ENCODE measurements around the gene HYAL4.
"Not testable (repeated sequence)": the region's sequence is repeated elsewhere in the genome, so short reads cannot be mapped to it uniquely, and the experiment has no call there.

- TF ChIP-seq FOSL1 (CRISPR knock-in tag; IDR thresholded peaks at IDR 0.05; ENCODE audit: borderline replicate concordance); ZKSCAN5 (CRISPR knock-in tag; IDR thresholded peaks at IDR 0.05); CTCF (CRISPR knock-in tag; IDR thresholded peaks at IDR 0.05); ZNF274 (CRISPR knock-in tag; IDR thresholded peaks at IDR 0.05); PHF20 (CRISPR knock-in tag; IDR thresholded peaks at IDR 0.05); ARNT (IDR thresholded peaks at IDR 0.05); ATF2 (CRISPR knock-in tag; IDR thresholded peaks at IDR 0.05): not testable (repeated sequence)
- TF ChIP-seq, protein P1, sequence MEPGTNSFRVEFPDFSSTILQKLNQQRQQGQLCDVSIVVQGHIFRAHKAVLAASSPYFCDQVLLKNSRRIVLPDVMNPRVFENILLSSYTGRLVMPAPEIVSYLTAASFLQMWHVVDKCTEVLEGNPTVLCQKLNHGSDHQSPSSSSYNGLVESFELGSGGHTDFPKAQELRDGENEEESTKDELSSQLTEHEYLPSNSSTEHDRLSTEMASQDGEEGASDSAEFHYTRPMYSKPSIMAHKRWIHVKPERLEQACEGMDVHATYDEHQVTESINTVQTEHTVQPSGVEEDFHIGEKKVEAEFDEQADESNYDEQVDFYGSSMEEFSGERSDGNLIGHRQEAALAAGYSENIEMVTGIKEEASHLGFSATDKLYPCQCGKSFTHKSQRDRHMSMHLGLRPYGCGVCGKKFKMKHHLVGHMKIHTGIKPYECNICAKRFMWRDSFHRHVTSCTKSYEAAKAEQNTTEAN (CRISPR knock-in tag; conservative IDR thresholded peaks at IDR 0.05) = not testable (repeated sequence)
Observed at GRCh38 chr7:123851404-123851803, 6.4 kb downstream of the HYAL4 start.
